ENCODE data around the gene PLEKHG5.

DNA sequence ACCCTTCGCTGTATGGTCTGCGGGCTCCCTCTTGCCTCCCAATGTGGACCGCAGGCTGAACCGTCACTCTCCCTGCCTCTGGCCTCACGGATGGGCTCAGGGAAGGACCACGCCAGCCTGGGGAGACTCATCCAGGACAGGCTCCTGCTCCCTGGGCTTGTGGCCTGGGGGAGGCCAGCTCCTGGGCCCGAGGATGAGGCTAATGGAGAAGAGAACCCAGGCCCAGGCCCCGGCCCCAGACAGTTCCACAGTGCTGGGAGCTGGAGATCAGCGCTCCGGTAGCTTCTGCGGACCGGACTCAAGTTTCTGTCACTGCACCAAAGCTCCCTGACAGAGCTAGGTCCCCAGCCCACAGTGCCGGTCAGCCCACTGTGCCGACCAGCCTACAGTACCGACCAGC, 13.4 kb upstream of the PLEKHG5 start:
- TF ChIP-seq, protein P1, sequence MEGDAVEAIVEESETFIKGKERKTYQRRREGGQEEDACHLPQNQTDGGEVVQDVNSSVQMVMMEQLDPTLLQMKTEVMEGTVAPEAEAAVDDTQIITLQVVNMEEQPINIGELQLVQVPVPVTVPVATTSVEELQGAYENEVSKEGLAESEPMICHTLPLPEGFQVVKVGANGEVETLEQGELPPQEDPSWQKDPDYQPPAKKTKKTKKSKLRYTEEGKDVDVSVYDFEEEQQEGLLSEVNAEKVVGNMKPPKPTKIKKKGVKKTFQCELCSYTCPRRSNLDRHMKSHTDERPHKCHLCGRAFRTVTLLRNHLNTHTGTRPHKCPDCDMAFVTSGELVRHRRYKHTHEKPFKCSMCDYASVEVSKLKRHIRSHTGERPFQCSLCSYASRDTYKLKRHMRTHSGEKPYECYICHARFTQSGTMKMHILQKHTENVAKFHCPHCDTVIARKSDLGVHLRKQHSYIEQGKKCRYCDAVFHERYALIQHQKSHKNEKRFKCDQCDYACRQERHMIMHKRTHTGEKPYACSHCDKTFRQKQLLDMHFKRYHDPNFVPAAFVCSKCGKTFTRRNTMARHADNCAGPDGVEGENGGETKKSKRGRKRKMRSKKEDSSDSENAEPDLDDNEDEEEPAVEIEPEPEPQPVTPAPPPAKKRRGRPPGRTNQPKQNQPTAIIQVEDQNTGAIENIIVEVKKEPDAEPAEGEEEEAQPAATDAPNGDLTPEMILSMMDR (conservative IDR thresholded peaks at IDR 0.05): no peak
- no peak for TF ChIP-seq ZFX (IDR thresholded peaks at IDR 0.05)
